ENCODE measurements around the gene PAPPA2.

DNA sequence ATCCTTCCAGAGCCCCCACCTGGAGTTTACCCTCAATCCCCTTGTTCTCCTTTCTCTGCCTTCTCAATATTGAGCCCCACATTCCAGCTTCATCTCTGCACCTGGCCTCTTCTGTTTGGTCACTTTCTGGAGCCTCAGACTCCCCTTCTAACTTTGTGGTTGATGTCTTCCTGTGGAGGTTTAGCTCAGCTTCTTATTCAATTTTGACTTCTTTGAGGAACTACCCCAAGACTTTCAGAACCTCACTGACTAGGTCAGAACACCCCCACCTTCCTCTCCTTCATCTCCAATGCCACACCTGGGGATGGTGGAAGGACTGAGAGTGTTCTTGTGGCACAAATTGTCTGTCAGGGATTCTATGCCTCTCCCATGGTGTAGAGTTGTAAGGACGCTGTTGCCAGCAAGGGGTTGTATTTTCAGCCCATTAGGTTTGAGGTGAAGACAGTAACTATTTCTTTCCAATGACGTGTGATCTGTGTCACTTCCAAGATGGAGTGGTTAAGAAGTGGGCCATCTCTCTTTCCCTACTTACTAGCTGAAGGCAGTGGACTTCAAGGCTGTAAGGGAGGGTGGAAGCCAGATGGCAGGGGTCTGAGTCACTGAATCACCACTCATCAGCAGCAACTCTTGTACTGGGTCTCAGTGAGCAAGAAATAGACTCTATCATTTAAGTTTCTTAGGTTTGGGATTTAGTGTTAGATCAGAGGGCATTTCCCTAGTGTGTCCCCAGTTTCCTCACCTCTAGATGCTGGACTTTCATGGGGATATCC lies 80.6 kb downstream of the PAPPA2 start:
- no peak for TF ChIP-seq POLR2A (IDR thresholded peaks at IDR 0.05)
- TF ChIP-seq, protein P1, sequence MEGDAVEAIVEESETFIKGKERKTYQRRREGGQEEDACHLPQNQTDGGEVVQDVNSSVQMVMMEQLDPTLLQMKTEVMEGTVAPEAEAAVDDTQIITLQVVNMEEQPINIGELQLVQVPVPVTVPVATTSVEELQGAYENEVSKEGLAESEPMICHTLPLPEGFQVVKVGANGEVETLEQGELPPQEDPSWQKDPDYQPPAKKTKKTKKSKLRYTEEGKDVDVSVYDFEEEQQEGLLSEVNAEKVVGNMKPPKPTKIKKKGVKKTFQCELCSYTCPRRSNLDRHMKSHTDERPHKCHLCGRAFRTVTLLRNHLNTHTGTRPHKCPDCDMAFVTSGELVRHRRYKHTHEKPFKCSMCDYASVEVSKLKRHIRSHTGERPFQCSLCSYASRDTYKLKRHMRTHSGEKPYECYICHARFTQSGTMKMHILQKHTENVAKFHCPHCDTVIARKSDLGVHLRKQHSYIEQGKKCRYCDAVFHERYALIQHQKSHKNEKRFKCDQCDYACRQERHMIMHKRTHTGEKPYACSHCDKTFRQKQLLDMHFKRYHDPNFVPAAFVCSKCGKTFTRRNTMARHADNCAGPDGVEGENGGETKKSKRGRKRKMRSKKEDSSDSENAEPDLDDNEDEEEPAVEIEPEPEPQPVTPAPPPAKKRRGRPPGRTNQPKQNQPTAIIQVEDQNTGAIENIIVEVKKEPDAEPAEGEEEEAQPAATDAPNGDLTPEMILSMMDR (IDR thresholded peaks at IDR 0.05): no peak
- no peak for TF ChIP-seq POLR2AphosphoS5 (IDR thresholded peaks at IDR 0.05)
- no peak for TF ChIP-seq EP300 (IDR thresholded peaks at IDR 0.05)
